GM19467 (cell line): ENCODE data around the gene PUS1.
"Not testable (repeated sequence)": the region's sequence is repeated elsewhere in the genome, so short reads cannot be mapped to it uniquely, and the experiment has no call there.

Experiments used
- ATAC-seq: cut with Tn5 transposase; IDR thresholded peaks from one replicate; pipeline ENCODE4 v1.9.1; 2021; ENCODE audit warnings: mild to moderate bottlenecking, moderate library complexity; ENCODE audit not compliant: unreplicated experiment

The PUS1 gene

GRCh38 chr12:131934535-131934934 lies 5.5 kb downstream of the PUS1 start:
- no peak for ATAC-seq

GRCh38 chr12:131938082-131938481 lies 9.0 kb downstream of the PUS1 start:
- no peak for ATAC-seq

- ATAC-seq, result no peak
Measured at GRCh38 chr12:131939007-131939406, 9.9 kb downstream of the PUS1 start.

- ATAC-seq, result no peak
Measured at GRCh38 chr12:131940141-131940547, 11.1 kb downstream of the PUS1 start.

- no peak for ATAC-seq
Measured at GRCh38 chr12:131941116-131941986, 12.3 kb downstream of the PUS1 start.

- ATAC-seq, result no peak
Measured at GRCh38 chr12:131941987-131942341, 12.9 kb downstream of the PUS1 start.

GRCh38 chr12:131942671-131943070 lies 13.6 kb downstream of the PUS1 start:
- ATAC-seq, result no peak

GRCh38 chr12:131943389-131943788 lies 14.3 kb downstream of the PUS1 start:
- no peak for ATAC-seq

GRCh38 chr12:131943876-131944275 lies 14.8 kb downstream of the PUS1 start:
- no peak for ATAC-seq

- no peak for ATAC-seq
Measured at GRCh38 chr12:131944601-131945251, 15.7 kb downstream of the PUS1 start.

- no peak for ATAC-seq
Measured at GRCh38 chr12:131946757-131947156, 17.7 kb downstream of the PUS1 start.

GRCh38 chr12:131947482-131948027 lies 18.5 kb downstream of the PUS1 start:
- no peak for ATAC-seq

GRCh38 chr12:131948166-131948712 lies 19.2 kb downstream of the PUS1 start:
- no peak for ATAC-seq

- not testable (repeated sequence) for ATAC-seq
Measured at GRCh38 chr12:131948713-131949430, 19.8 kb downstream of the PUS1 start.

- ATAC-seq, result peak; percentile 89
Measured at GRCh38 chr12:131949431-131950181, 20.5 kb downstream of the PUS1 start, which contains the start of gene EP400. EP400 (plus strand) TSS chr12:131949942; CDS start chr12:131960620, 10,678 bp downstream.

- ATAC-seq, result peak; percentile 23
Measured at GRCh38 chr12:131950182-131950913, 21.3 kb downstream of the PUS1 start.

GRCh38 chr12:131953810-131954209 lies 24.7 kb downstream of the PUS1 start:
- ATAC-seq, result not testable (repeated sequence)

GRCh38 chr12:131954460-131954859 lies 25.4 kb downstream of the PUS1 start:
- not testable (repeated sequence) for ATAC-seq

- ATAC-seq, result no peak
Measured at GRCh38 chr12:131959116-131959515, 30.0 kb downstream of the PUS1 start.
